Hepatocyte (in vitro differentiated cells): ENCODE measurements around the gene ZFP30. TPM values are rescaled to one million over a fixed set of nuclear protein-coding genes. Genes with fewer than 3 reads are reported as not detected.

Experiments
- DNase-seq: peaks from one replicate; pipeline ENCODE4 v3.0.0-alpha.2; 2016; ENCODE audit warnings: low spot score
- H2AFZ ChIP-seq: fragments of 200-600 bp; sonication (generic); 2 replicates; pipeline ENCODE4 v1.6.0; 2016; ENCODE audit warnings: antibody characterized with exemption, mild to moderate bottlenecking
- H3K27ac ChIP-seq: fragments of 200-600 bp; sonication (generic); 2 replicates; pipeline ENCODE4 v1.5.1; 2016; ENCODE audit warnings: mild to moderate bottlenecking
- H3K27me3 ChIP-seq: fragments of 200-600 bp; sonication (generic); 2 replicates; pipeline ENCODE4 v1.6.1; 2016
- H3K36me3 ChIP-seq: fragments of 200-600 bp; sonication (generic); replicated peaks from 2 replicates; pipeline ENCODE4 v1.5.1; 2016; ENCODE audit warnings: low read depth; ENCODE audit not compliant: insufficient read depth
- H3K4me1 ChIP-seq: fragments of 200-600 bp; sonication (generic); 2 replicates; pipeline ENCODE4 v1.5.1; 2016; ENCODE audit warnings: mild to moderate bottlenecking, moderate library complexity; ENCODE audit not compliant: insufficient read depth
- H3K4me2 ChIP-seq: fragments of 200-600 bp; sonication (generic); 2 replicates; pipeline ENCODE4 v1.6.0; 2016
- H3K4me3 ChIP-seq: fragments of 200-600 bp; sonication (generic); 2 replicates; pipeline ENCODE4 v1.5.1; 2016; ENCODE audit warnings: mild to moderate bottlenecking
- H3K79me2 ChIP-seq: fragments of 200-600 bp; sonication (generic); 2 replicates; pipeline ENCODE4 v1.6.0; 2017; ENCODE audit warnings: mild to moderate bottlenecking
- H3K9me2 ChIP-seq: fragments of 200-600 bp; sonication (generic); replicated peaks from 2 replicates; pipeline ENCODE4 v1.6.0; 2017; ENCODE audit warnings: mild to moderate bottlenecking; ENCODE audit not compliant: insufficient read depth
- H3K9me3 ChIP-seq: fragments of 200-600 bp; sonication (generic); 2 replicates; pipeline ENCODE4 v1.5.1; 2016; ENCODE audit warnings: low read depth, mild to moderate bottlenecking
- H4K20me1 ChIP-seq: fragments of 200-600 bp; sonication (generic); 2 replicates; pipeline ENCODE4 v1.6.0; 2016; ENCODE audit warnings: mild to moderate bottlenecking; ENCODE audit not compliant: insufficient read depth, poor library complexity, severe bottlenecking
- CTCF ChIP-seq: fragments of 200-600 bp; sonication (generic); IDR thresholded peaks from 2 replicates; pipeline ENCODE4 v1.5.1; 2016; ENCODE audit warnings: antibody characterized with exemption, mild to moderate bottlenecking; ENCODE audit not compliant: poor library complexity
- EZH2 ChIP-seq: fragments of 200-600 bp; sonication (generic); IDR thresholded peaks from 2 replicates; pipeline ENCODE4 v1.6.1; 2016; ENCODE audit warnings: antibody characterized with exemption, mild to moderate bottlenecking, borderline replicate concordance
- EZH2phosphoT487 ChIP-seq: fragments of 200-600 bp; sonication (generic); IDR thresholded peaks from one replicate; pipeline ENCODE4 v1.6.1; 2018; ENCODE audit warnings: antibody characterized with exemption, mild to moderate bottlenecking, low read depth, moderate library complexity; ENCODE audit not compliant: unreplicated experiment, severe bottlenecking
- WGBS: methylation state at CpG from one replicate; pipeline ENCODE4 v1.1.6; 2016; ENCODE audit warnings: low lambda C conversion rate; ENCODE audit errors: missing lambda C conversion rate; 5-methylcytosine and 5-hydroxymethylcytosine counted together
- polyA plus RNA-seq: library from polyadenylated mRNA; unstranded; fragments of >200 nt; fragmentation: Nextera tagmentation; extraction: Ambion mirVana; gene quantifications from 2 replicates; pipeline ENCODE4 v1.2.1, GENCODE V29; 2016
- total RNA-seq: library from RNA; depleted of rRNA; stranded (reverse); fragments of >200 nt; gene quantifications from 2 replicates; pipeline ENCODE4 v1.2.3, GENCODE V29; 2014

Gene ZFP30
- total and polyA plus RNA-seq, 2 experiments from 2014 or later = 3.2 to 19.0 TPM

- Histone ChIP-seq H3K9me3 (peaks cover 64% of the 10 kb centered on the region), H3K36me3 (peaks cover 18% of the 10 kb centered on the region)
Measured at GRCh38 chr19:37583340-37583739, 71.9 kb downstream of the ZFP30 start.

DNA sequence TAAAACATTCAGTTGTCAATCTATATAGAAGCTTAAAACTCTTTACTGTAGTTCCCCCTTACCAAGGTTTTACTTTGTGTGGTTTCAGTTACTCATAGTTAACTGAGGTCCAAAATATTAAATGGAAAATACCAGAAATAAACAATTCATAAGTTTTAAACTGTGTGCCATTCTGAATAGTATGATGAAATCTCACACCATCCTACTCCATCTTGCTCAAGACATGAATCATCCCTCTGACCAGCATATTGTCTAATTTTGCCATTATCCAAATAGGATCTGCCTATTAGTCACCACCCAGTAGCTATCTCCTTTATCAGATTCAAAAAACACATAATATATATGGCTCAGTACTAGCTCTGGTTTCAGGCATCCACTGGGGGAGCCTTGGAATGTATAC lies 83.1 kb downstream of the ZFP30 start:
- Histone ChIP-seq H2AFZ (no peak overlapping the region), H3K9me2 (no peaks in the 10 kb centered on the region), H3K36me3 (peaks cover 3% of the 10 kb centered on the region), H3K4me2 (no peak overlapping the region), H3K27ac (no peak overlapping the region), H4K20me1 (no peaks in the 10 kb centered on the region), H3K4me3 (no peak overlapping the region), H3K27me3 (no peaks in the 10 kb centered on the region), H3K79me2 (no peaks in the 10 kb centered on the region), H3K4me1 (no peaks in the 10 kb centered on the region), H3K9me3 (peaks cover 43% of the 10 kb centered on the region)
- no peak for DNase-seq
- no peak for TF ChIP-seq EZH2
- TF ChIP-seq EZH2phosphoT487 = no peak
- no peak for TF ChIP-seq CTCF

More at GRCh38 chr19:37583340-37583739, 71.9 kb downstream of the ZFP30 start:
- no peak overlapping the region for H3K27ac ChIP-seq
- no peaks in the 10 kb centered on the region for H4K20me1 ChIP-seq
- H3K4me2 ChIP-seq = no peak overlapping the region
- no peak for DNase-seq
- TF ChIP-seq EZH2 = no peak
- TF ChIP-seq EZH2phosphoT487 = no peak
- TF ChIP-seq CTCF = no peak
- peaks cover 4% of the 10 kb centered on the region for H3K79me2 ChIP-seq
- no peaks in the 10 kb centered on the region for H3K9me2 ChIP-seq
- no peak overlapping the region for H3K4me3 ChIP-seq
- H2AFZ ChIP-seq = no peak overlapping the region
- no peaks in the 10 kb centered on the region for H3K4me1 ChIP-seq
- 81% methylated on average over 2 of the region's 2 CpGs for WGBS
- H3K27me3 ChIP-seq = no peaks in the 10 kb centered on the region

DNA sequence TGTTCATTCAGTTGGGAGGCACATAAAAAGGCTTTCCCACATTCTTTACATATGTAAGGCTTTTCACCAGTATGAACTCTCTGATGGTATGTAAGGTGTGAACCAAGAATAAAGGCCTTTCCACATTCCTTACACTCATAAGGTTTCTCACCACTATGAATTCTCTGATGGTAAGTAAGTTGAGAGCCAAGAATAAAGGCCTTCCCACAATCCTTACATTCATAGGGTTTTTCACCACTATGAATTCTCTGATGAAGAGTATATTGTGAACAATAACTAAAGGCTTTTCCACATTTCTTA lies 89.9 kb downstream of the ZFP30 start:
- Histone ChIP-seq H3K9me2 (no peaks in the 10 kb centered on the region), H3K27me3 (no peaks in the 10 kb centered on the region), H2AFZ (no peak overlapping the region), H3K79me2 (no peaks in the 10 kb centered on the region), H4K20me1 (no peaks in the 10 kb centered on the region), H3K4me2 (no peak overlapping the region), H3K36me3 (peaks cover 21% of the 10 kb centered on the region), H3K4me1 (no peaks in the 10 kb centered on the region), H3K27ac (no peak overlapping the region), H3K4me3 (no peak overlapping the region), H3K9me3 (peaks cover 70% of the 10 kb centered on the region)
- no peak for DNase-seq
- TF ChIP-seq EZH2phosphoT487 (no peak), EZH2 (no peak), CTCF (no peak)

DNA sequence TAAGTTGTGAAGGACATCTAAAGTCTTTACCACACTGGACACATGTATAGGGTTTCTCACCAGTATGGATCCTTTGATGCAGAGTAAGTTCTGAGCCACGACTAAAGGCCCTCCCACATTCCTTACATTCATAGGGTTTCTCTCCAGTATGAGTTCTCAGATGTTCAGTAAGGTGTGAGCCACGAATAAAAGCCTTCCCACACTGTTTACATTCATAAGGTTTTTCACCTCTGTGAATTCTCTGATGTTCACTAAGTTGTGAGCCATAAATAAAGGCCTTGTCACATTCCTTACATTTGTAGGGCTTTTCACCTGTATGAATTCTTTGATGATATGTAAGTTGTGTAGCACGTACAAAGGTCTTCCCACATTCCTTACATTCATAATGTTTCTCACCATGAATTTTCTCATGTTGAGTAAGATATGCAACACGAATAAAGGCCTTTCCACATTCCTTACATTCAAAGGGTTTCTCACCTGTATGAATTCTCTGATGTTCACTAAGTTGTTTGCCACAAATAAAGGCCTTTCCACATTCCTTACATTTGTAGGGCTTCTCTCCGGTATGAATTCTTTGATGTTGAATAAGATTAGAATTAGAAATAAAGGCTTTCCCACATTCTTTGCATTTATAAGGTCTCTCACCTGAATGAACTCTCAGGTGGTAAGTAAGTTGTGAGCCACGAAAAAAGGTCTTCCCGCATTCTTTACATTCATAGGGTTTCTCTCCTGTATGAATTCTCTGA lies 90.5 kb downstream of the ZFP30 start:
- Histone ChIP-seq H4K20me1 (no peaks in the 10 kb centered on the region), H2AFZ (no peak overlapping the region), H3K27me3 (no peaks in the 10 kb centered on the region), H3K36me3 (peaks cover 21% of the 10 kb centered on the region), H3K4me1 (no peaks in the 10 kb centered on the region), H3K9me3 (peaks cover 68% of the 10 kb centered on the region), H3K4me2 (no peak overlapping the region), H3K9me2 (no peaks in the 10 kb centered on the region), H3K79me2 (no peaks in the 10 kb centered on the region), H3K4me3 (no peak overlapping the region), H3K27ac (no peak overlapping the region)
- WGBS = 94% methylated on average over 7 of the region's 7 CpGs
- DNase-seq = no peak
- TF ChIP-seq CTCF (no peak), EZH2 (no peak), EZH2phosphoT487 (no peak)
